ENCODE results near the gene TRERF1.

GRCh38 chr6:42429042-42429585 lies 22.6 kb downstream of the TRERF1 start:
- TF ChIP-seq, protein P1, sequence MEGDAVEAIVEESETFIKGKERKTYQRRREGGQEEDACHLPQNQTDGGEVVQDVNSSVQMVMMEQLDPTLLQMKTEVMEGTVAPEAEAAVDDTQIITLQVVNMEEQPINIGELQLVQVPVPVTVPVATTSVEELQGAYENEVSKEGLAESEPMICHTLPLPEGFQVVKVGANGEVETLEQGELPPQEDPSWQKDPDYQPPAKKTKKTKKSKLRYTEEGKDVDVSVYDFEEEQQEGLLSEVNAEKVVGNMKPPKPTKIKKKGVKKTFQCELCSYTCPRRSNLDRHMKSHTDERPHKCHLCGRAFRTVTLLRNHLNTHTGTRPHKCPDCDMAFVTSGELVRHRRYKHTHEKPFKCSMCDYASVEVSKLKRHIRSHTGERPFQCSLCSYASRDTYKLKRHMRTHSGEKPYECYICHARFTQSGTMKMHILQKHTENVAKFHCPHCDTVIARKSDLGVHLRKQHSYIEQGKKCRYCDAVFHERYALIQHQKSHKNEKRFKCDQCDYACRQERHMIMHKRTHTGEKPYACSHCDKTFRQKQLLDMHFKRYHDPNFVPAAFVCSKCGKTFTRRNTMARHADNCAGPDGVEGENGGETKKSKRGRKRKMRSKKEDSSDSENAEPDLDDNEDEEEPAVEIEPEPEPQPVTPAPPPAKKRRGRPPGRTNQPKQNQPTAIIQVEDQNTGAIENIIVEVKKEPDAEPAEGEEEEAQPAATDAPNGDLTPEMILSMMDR (IDR thresholded peaks at IDR 0.05), result no peak
- TF ChIP-seq POLR2A (IDR thresholded peaks at IDR 0.05), result no peak
- no peak for TF ChIP-seq POLR2AphosphoS5 (IDR thresholded peaks at IDR 0.05)
- TF ChIP-seq EP300 (IDR thresholded peaks at IDR 0.05), result no peak

Data from upper lobe of left lung (tissue), 4 donors.